H9 (cell line): Measurements from ENCODE around the gene NUP214. TPM values are rescaled to one million over a fixed set of nuclear protein-coding genes. Genes with fewer than 3 reads are reported as not detected.

Experiments
- DNase-seq: peaks from one replicate; pipeline ENCODE4 v3.0.0-alpha.2; 2017
- H2AFZ ChIP-seq: one replicate; pipeline ENCODE4 v1.6.1; 2013; ENCODE audit warnings: mild to moderate bottlenecking, low read length, control low read depth, moderate library complexity
- H2AK5ac ChIP-seq: 2 replicates; pipeline ENCODE4 v1.6.1; 2013; ENCODE audit warnings: low read length, control low read depth, mixed read lengths; ENCODE audit not compliant: insufficient read length
- H2BK120ac ChIP-seq: one replicate; pipeline ENCODE4 v1.6.1; 2013; ENCODE audit warnings: low read depth, mild to moderate bottlenecking, low read length, control low read depth, inconsistent platforms; ENCODE audit not compliant: poor library complexity, severe bottlenecking
- H2BK12ac ChIP-seq: 2 replicates; pipeline ENCODE4 v1.6.1; 2013; ENCODE audit warnings: low read length, control low read depth, mixed read lengths, low read depth; ENCODE audit not compliant: insufficient read length
- H2BK15ac ChIP-seq: 2 replicates; pipeline ENCODE4 v1.6.1; 2013; ENCODE audit warnings: low read depth, low read length, control low read depth
- H2BK20ac ChIP-seq: one replicate; pipeline ENCODE4 v1.6.1; 2013; ENCODE audit warnings: low read depth, mild to moderate bottlenecking, low read length, control low read depth, inconsistent platforms; ENCODE audit not compliant: poor library complexity, severe bottlenecking
- H2BK5ac ChIP-seq: 2 replicates; pipeline ENCODE4 v1.6.1; 2013; ENCODE audit warnings: low read length, control low read depth, mixed read lengths; ENCODE audit not compliant: insufficient read length
- H3K14ac ChIP-seq: 2 replicates; pipeline ENCODE4 v1.6.1; 2013; ENCODE audit warnings: low read length, control low read depth; ENCODE audit not compliant: insufficient read depth
- H3K18ac ChIP-seq: 2 replicates; pipeline ENCODE4 v1.6.1; 2013; ENCODE audit warnings: low read depth, mild to moderate bottlenecking, mixed read lengths, low read length, control low read depth; ENCODE audit not compliant: insufficient read length
- H3K23ac ChIP-seq: 2 replicates; pipeline ENCODE4 v1.6.1; 2013; ENCODE audit warnings: low read length, control low read depth, mixed read lengths, low read depth; ENCODE audit not compliant: insufficient read length
- H3K23me2 ChIP-seq: 2 replicates; pipeline ENCODE4 v1.6.1; 2013; ENCODE audit warnings: low read depth, mild to moderate bottlenecking, mixed read lengths, low read length, control low read depth; ENCODE audit not compliant: insufficient read length, poor library complexity, severe bottlenecking
- H3K27ac ChIP-seq: 2 replicates; pipeline ENCODE4 v1.5.1; 2013; ENCODE audit warnings: low read length, control low read depth, mixed read lengths, low read depth; ENCODE audit not compliant: insufficient read length
- H3K27me3 ChIP-seq: 2 replicates; pipeline ENCODE4 v1.6.1; 2013; ENCODE audit warnings: low read length, control low read depth, inconsistent platforms; ENCODE audit not compliant: insufficient read depth
- H3K4ac ChIP-seq: 2 replicates; pipeline ENCODE4 v1.6.1; 2013; ENCODE audit warnings: low read depth, mild to moderate bottlenecking, control low read depth, inconsistent platforms, low read length, moderate library complexity
- H3K4me1 ChIP-seq: 2 replicates; pipeline ENCODE4 v1.6.1; 2013; ENCODE audit warnings: low read length, control low read depth, inconsistent platforms; ENCODE audit not compliant: insufficient read depth
- H3K4me2 ChIP-seq: 2 replicates; pipeline ENCODE4 v1.6.1; 2013; ENCODE audit warnings: low read length, control low read depth, mixed read lengths; ENCODE audit not compliant: insufficient read length, insufficient read depth
- H3K56ac ChIP-seq: 2 replicates; pipeline ENCODE4 v1.6.1; 2013; ENCODE audit warnings: low read depth, mild to moderate bottlenecking, mixed read lengths, low read length, control low read depth; ENCODE audit not compliant: insufficient read length
- H3K79me1 ChIP-seq: 2 replicates; pipeline ENCODE4 v1.6.1; 2013; ENCODE audit warnings: low read depth, mild to moderate bottlenecking, moderate library complexity, low read length, control low read depth, inconsistent platforms; ENCODE audit not compliant: insufficient read depth, poor library complexity, severe bottlenecking
- H3K79me2 ChIP-seq: 2 replicates; pipeline ENCODE4 v1.6.1; 2013; ENCODE audit warnings: low read length, control low read depth, inconsistent platforms; ENCODE audit not compliant: insufficient read depth
- H3K9ac ChIP-seq: 2 replicates; pipeline ENCODE4 v1.6.1; 2013; ENCODE audit warnings: low read length, control low read depth, mixed read lengths; ENCODE audit not compliant: insufficient read length; ENCODE audit errors: extremely low read depth
- H3K9me3 ChIP-seq: one replicate; pipeline ENCODE4 v1.6.1; 2013; ENCODE audit warnings: low read depth, low read length, inconsistent platforms; ENCODE audit not compliant: control insufficient read depth
- H3T11ph ChIP-seq: one replicate; pipeline ENCODE4 v1.6.1; 2013; ENCODE audit warnings: mild to moderate bottlenecking, low read length, control low read depth, inconsistent platforms
- H4K20me1 ChIP-seq: one replicate; pipeline ENCODE4 v1.6.1; 2013; ENCODE audit not compliant: control insufficient read depth, insufficient read length, insufficient read depth
- H4K5ac ChIP-seq: 2 replicates; pipeline ENCODE4 v1.6.1; 2013; ENCODE audit warnings: low read depth, mild to moderate bottlenecking, mixed read lengths, low read length, control low read depth; ENCODE audit not compliant: insufficient read length
- H4K8ac ChIP-seq: replicated peaks from 2 replicates; pipeline ENCODE4 v1.6.1; 2013; ENCODE audit warnings: low read length, control low read depth, mixed read lengths, low read depth; ENCODE audit not compliant: insufficient read length
- H4K91ac ChIP-seq: 2 replicates; pipeline ENCODE4 v1.6.1; 2013; ENCODE audit warnings: low read depth, mild to moderate bottlenecking, moderate library complexity, mixed read lengths, low read length, control low read depth; ENCODE audit not compliant: insufficient read length
- H3K27ac Mint-ChIP-seq, 3 experiments: 2 replicates in 2 of 3; 3 replicates in 1 of 3; pipeline ENCODE4 v1.8.0; 2020 to 2021; ENCODE audit warnings: mixed read lengths in 3 of 3, mild to moderate bottlenecking in 1 of 3, moderate library complexity in 1 of 3
- H3K27me3 Mint-ChIP-seq: 2 replicates; pipeline ENCODE4 v1.8.0; 2021; ENCODE audit warnings: low read depth, mild to moderate bottlenecking, moderate library complexity, mixed read lengths
- H3K36me3 Mint-ChIP-seq, 3 experiments: 2 replicates in 2 of 3; 3 replicates in 1 of 3; pipeline ENCODE4 v1.8.0; 2020 to 2021; ENCODE audit warnings: low read depth in 3 of 3, mixed read lengths in 3 of 3; ENCODE audit not compliant: insufficient read depth in 1 of 3
- H3K4me1 Mint-ChIP-seq, 2 experiments: 2 replicates each; pipeline ENCODE4 v1.8.0; 2020; ENCODE audit warnings: mixed read lengths in 2 of 2
- H3K4me3 Mint-ChIP-seq, 2 experiments: 2 replicates in 1 of 2; 3 replicates in 1 of 2; pipeline ENCODE4 v1.8.0; 2020 to 2021; ENCODE audit warnings: mild to moderate bottlenecking in 2 of 2, mixed read lengths in 2 of 2, moderate library complexity in 1 of 2
- H3K9me3 Mint-ChIP-seq, 2 experiments: 2 replicates in 1 of 2; 3 replicates in 1 of 2; pipeline ENCODE4 v1.8.0; 2020; ENCODE audit warnings: mild to moderate bottlenecking in 2 of 2, mixed read lengths in 2 of 2, moderate library complexity in 1 of 2
- CTCF ChIP-seq: fragments of 200-600 bp; sonication (generic); conservative IDR thresholded peaks from 3 replicates; pipeline ENCODE4 v1.8.0; 2021; ENCODE audit warnings: antibody characterized with exemption, mild to moderate bottlenecking
- WGBS: extraction: QIAGEN DNeasy Blood & Tissue Kit; methylation state at CpG from one replicate; pipeline ENCODE4 v1.1.7; 2013; ENCODE audit warnings: missing lambda C conversion rate, low lambda C conversion rate, mixed read lengths; ENCODE audit not compliant: insufficient read length; ENCODE audit errors: extremely low coverage; 5-methylcytosine and 5-hydroxymethylcytosine counted together
- total RNA-seq: library from RNA; stranded (reverse); gene quantifications from 2 replicates; pipeline ENCODE4 v1.2.1, GENCODE V29; 2021

NUP214 gene
- total RNA-seq, 1 experiment from 2014 or later, result 53.8 TPM

DNA sequence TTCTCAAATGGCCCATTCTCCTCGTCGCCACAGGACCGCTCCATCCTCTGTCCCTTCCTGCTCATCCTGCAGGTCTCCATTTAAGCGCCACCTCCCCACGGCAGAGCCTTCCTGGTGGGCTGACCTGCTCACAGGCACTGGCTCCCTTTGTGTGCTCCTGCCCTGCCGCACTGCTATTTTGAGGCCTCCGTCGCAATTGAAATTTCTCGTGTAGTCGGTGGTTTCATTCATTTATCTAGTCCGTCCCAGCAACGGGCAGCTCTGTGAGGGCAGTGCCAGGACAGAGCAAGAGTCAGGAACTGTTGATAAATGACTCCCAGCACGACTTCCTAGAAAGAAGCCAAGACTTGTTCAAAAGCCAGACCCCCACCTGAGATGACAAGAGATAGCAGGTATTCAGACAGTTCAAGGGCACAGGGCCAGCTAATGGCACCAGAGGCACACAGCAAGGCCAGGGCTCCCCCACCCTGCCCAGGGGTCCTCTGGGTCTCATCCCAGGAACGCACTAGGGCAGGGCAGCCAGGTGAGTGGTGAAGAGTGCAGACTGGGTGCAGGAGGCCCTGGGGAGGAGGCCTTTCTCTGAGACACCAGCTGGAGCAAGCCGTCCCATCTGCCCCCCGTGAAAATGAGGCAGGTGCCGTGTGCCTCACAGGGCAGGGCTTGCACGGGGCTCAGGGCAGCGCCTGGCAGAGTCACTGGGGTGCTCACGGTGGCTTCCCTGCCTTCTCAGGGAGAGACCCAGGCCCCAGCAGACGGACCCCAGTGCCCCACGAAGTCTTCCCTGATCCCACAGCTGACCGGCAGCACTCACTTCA is 114.0 kb downstream of the NUP214 start:
- Histone ChIP-seq H2AK5ac (no peak overlapping the region), H3K4me2 (no peak overlapping the region)
- H3K4me3 Mint-ChIP-seq, result no peak overlapping the region; a peak in 2 of 5 replicates

More for the DNA sequence above, 114.0 kb downstream of the NUP214 start:
- peaks cover 4% of the 10 kb centered on the region; the same call in 1 of the 2 replicates for H3K4me1 ChIP-seq
- no peak overlapping the region for H3K4ac ChIP-seq
- H2BK15ac ChIP-seq, result no peak overlapping the region
- no peak overlapping the region; the same call in 1 of the 2 replicates for H3K14ac ChIP-seq
- H3K27me3 ChIP-seq, result no peaks in the 10 kb centered on the region
- Mint-ChIP-seq H3K4me1 (peaks cover 16 to 26% of the 10 kb centered on the region in 2 experiments), H3K27me3 (no peaks in the 10 kb centered on the region), H3K36me3 (peaks cover 1 to 17% (median 6%) of the 10 kb centered on the region in 3 experiments; a peak in 4 of 7 replicates), H3K27ac (peak overlapping the region in 2 of 3 experiments; percentile 52 to 66; a peak in 3 of 7 replicates), H3K9me3 (peaks cover 6 to 7% of the 10 kb centered on the region in 2 experiments)
- no peaks in the 10 kb centered on the region for H3K9me3 ChIP-seq
- H3K9ac ChIP-seq, result no peak overlapping the region
- no peaks in the 10 kb centered on the region for H3K79me2 ChIP-seq
- H2BK120ac ChIP-seq, result no peak overlapping the region
- H3K23me2 ChIP-seq, result no peaks in the 10 kb centered on the region
- no peak overlapping the region for H3K23ac ChIP-seq
- DNase-seq, result no peak
- H3T11ph ChIP-seq, result no peak overlapping the region
- TF ChIP-seq CTCF, result no peak
- no peak overlapping the region for H2BK5ac ChIP-seq
- no CpG with 5 or more reads among the region's 23 CpGs for WGBS
- no peaks in the 10 kb centered on the region for H4K20me1 ChIP-seq
- no peak overlapping the region for H2AFZ ChIP-seq
- no peaks in the 10 kb centered on the region for H3K79me1 ChIP-seq
- no peak overlapping the region for H3K27ac ChIP-seq
- H2BK12ac ChIP-seq, result no peak overlapping the region
- H3K56ac ChIP-seq, result no peak overlapping the region
- H2BK20ac ChIP-seq, result no peak overlapping the region
- H4K5ac ChIP-seq, result no peak overlapping the region
- no peak overlapping the region for H3K18ac ChIP-seq
- no peak overlapping the region for H4K8ac ChIP-seq
- no peak overlapping the region for H4K91ac ChIP-seq
